HG03135 (cell line): ENCODE measurements around the gene CAPN8.
"Not testable (repeated sequence)": the region's sequence is repeated elsewhere in the genome, so short reads cannot be mapped to it uniquely, and the experiment has no call there.

Source experiments
- ATAC-seq: cut with Tn5 transposase; IDR thresholded peaks from one replicate; pipeline ENCODE4 v1.9.1; 2021; ENCODE audit warnings: mild to moderate bottlenecking, moderate library complexity; ENCODE audit not compliant: unreplicated experiment

CAPN8 gene

GRCh38 chr1:223534677-223535076 is 130.8 kb downstream of the CAPN8 start:
- ATAC-seq = no peak

- ATAC-seq = no peak
These were observed 131.8 kb downstream of the CAPN8 start for GRCh38 chr1:223533708-223534107.

DNA sequence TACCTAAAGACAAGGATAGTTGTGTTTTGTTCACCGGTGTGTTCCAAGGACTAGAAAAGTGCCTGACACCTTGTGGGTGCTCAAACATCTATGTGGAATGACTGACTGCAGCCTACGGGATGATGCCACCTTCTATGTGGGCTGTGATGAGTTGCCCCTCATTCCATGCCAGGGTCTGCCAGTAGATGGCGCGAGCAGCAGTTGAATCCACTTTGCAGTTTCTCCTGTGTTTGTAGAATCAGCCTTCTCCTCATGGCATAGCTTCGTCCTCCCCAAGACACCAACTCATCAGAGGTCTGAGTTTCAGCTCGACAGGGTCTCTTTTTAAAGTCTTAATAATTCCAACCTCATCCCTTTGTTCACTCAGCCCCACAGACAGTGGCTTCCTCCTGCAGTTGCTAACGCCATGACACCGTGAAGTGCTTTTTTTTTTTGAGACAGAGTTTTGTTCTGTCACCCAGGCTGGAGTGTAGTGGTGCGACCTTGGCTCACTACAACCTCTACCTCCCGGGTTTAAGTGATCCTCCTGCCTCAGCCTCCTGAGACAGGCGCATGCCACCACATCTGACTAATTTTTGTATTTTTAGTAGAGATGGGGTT is 133.7 kb downstream of the CAPN8 start:
- no peak for ATAC-seq

DNA sequence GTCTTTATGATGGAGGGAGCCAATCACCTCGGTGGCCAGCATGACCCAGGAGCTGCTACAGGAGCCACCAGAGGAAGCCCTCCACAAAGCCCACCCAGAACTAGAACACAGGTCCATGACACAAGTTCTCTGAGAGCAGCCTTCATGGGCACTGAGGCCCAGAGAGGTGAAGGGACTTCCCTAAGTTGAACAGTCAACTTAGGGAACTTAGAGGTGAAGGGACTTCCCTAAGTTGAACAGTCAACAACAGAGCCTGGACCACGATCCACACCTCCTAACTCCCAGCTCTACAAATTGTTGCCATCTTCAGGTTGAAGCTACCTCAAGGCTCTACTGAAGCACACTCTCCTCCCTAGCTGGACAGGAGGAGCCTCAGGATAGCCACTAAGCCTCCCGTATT is 139.5 kb downstream of the CAPN8 start:
- no peak for ATAC-seq

- no peak for ATAC-seq
These were observed 140.0 kb downstream of the CAPN8 start for GRCh38 chr1:223525546-223525945.

- no peak for ATAC-seq
These were observed 140.5 kb downstream of the CAPN8 start for GRCh38 chr1:223524930-223525451.

- ATAC-seq = no peak
These were observed 144.4 kb downstream of the CAPN8 start for GRCh38 chr1:223521150-223521549.

DNA sequence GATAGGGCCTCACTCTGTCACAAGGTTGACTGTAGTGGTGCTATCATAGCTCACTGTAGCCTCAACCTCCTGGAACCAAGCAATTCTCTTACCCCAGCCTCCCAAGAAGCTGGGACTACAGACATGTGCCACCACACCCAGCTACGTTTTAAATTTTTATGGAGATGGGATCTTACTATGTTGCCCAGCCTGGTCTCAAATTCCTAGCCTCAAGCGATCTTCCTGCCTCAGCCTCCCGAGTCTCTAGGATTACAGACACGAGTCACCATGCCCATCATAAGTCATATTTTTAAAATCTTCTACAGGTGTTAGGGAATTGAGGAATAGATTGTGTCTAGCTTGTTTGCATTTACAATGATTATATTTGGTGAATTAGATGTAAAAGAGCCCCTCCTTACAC is 145.3 kb downstream of the CAPN8 start:
- no peak for ATAC-seq

- ATAC-seq = no peak
These were observed 146.4 kb downstream of the CAPN8 start for GRCh38 chr1:223519116-223519515.

GRCh38 chr1:223518553-223518952 is 146.9 kb downstream of the CAPN8 start:
- not testable (repeated sequence) for ATAC-seq

- no peak for ATAC-seq
These were observed 149.6 kb downstream of the CAPN8 start for GRCh38 chr1:223515926-223516325.

DNA sequence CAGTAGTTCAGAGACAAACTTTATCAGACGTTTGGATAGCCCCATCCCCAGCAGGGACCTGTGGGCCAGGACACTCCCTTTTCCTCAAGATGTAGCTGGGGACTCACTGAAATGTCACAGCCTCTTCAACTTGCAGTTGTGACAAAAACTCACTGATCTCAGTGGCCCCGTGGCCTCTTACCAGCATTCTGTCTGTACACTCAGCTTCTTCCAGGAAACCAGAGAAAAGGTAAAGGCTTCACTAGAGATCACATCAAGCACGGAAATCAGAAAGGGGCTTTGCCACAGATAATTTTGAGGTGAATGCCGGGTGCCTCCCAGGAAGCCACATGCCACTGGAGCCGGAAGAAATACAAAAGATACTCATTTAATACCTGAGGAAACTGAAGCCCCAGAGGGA is 150.1 kb downstream of the CAPN8 start:
- ATAC-seq = no peak

DNA sequence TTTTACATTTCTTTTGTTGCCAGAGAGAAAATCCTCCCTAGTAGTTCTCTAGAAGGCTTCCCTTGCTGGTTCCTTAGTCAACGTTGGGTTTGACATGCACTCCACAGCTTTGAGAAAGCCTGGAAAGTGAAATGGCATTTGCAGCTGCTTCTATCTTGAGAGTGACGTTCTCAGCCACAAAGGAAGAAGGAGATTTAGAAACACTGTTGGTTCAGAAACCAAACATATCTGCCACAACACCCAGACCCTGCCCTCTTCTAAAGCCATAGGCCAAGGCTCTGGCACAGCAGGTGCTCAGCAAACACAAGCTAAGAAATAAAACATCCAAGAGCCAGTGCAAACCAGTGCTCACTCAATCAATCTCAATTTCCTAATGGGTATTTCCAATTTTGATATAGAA is 150.9 kb downstream of the CAPN8 start:
- no peak for ATAC-seq

DNA sequence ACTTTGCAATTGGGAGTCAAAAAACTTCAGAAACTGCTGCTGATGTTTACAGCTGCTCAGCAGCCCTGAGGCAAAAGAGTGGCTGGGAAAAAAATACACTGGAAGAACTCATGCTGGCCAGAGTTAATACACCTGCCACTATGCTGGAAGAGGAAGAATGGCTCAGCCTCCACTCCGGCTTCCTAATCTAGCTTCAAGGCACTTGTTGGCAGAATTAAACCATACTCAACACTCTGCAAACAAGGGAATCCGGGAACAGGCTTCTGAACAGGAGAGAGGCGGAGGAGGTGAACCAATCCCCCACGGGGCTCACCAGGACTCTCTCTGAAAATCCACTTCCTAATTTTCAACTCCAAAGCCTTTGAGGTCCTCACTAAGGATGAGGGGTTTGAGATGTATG is 152.2 kb downstream of the CAPN8 start:
- ATAC-seq = no peak

GRCh38 chr1:223512057-223512456 is 153.4 kb downstream of the CAPN8 start:
- ATAC-seq = no peak

GRCh38 chr1:223508796-223509195 is 156.7 kb downstream of the CAPN8 start:
- ATAC-seq = no peak

DNA sequence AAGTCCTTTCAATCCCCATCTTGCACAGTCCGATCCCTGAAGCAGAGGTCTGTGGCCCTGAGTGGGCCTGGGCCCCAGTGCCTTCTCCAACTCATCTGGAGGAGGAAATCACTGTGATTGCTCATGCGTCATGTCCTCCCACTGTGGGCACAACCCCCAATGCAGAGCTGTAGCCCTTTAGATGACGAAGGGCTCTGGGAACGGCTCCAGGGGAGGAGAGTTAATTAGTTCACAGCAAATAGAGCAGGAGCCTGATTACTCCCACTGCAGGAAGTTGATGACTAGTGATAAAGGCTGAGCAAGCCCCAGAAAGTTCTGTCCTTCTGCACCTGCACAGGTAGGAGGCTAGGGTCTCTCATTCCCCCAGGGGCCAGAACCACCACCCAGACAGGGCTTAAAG is 160.8 kb downstream of the CAPN8 start:
- no peak for ATAC-seq

DNA sequence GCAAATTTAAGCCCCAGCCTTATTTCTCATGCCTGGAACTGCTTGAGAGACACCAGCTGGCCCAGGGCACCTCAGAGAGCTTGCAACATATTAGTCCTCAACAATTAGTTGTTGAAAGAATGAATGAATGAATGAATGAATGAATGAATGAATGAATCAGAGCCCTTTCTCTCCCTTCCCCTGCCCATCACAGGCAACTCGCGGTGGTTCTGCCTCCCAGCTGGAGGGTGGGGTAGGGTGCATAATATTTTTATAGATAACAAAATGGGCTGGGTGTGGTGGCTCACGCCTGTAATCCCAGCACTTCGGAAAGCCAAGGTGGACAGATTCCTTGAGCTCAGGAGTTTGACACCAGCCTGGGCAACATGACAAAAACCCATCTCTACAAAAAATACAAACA is 162.2 kb downstream of the CAPN8 start:
- ATAC-seq = no peak

GRCh38 chr1:223500560-223501425 is 164.7 kb downstream of the CAPN8 start:
- no peak for ATAC-seq

- ATAC-seq = no peak
These were observed 168.6 kb downstream of the CAPN8 start for GRCh38 chr1:223496883-223497282.

GRCh38 chr1:223494926-223495645 is 170.4 kb downstream of the CAPN8 start:
- no peak for ATAC-seq

DNA sequence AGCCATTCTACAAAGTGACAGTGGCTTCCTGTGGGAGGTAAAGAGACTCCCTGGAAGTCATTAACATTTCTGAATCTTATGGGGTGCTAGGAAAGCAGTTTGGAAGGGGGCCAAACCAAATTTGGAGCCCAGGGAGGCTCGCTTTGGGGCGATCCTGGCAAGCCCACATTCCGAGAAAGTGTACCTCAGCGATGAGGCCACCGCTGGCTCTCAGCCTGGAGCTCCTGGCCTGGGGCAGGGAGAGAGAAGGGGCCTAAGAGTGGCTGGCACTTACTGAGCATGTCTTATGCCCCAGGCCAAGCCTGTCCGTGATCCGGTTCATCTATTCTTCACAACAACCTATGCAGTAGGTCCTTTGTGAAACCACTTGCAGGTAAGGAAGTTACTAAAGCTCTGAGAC is 173.5 kb downstream of the CAPN8 start:
- no peak for ATAC-seq
